HG03558 (cell line): ENCODE data around the gene ACOX2.

Source experiments
- ATAC-seq: cut with Tn5 transposase; IDR thresholded peaks from one replicate; pipeline ENCODE4 v1.9.1; 2021; ENCODE audit warnings: moderate number of reproducible peaks; ENCODE audit not compliant: unreplicated experiment; ENCODE audit errors: extremely low read depth

Gene ACOX2

GRCh38 chr3:58482917-58483636, 53.9 kb downstream of the ACOX2 start:
- ATAC-seq = no peak

- no peak for ATAC-seq
Measured at GRCh38 chr3:58480309-58480708, 56.7 kb downstream of the ACOX2 start.

GRCh38 chr3:58478781-58479180, 58.2 kb downstream of the ACOX2 start:
- ATAC-seq = no peak

GRCh38 chr3:58474967-58475578, 61.9 kb downstream of the ACOX2 start:
- no peak for ATAC-seq

- ATAC-seq = no peak
Measured at GRCh38 chr3:58474348-58474911, 62.6 kb downstream of the ACOX2 start.

GRCh38 chr3:58473275-58473674, 63.7 kb downstream of the ACOX2 start:
- ATAC-seq = no peak

- ATAC-seq = no peak
Measured at GRCh38 chr3:58471025-58471887, 65.7 kb downstream of the ACOX2 start.

GRCh38 chr3:58470363-58471024, 66.5 kb downstream of the ACOX2 start:
- ATAC-seq = no peak

- ATAC-seq = no peak
Measured at GRCh38 chr3:58469096-58469495, 67.9 kb downstream of the ACOX2 start.

GRCh38 chr3:58466899-58467563, 70.0 kb downstream of the ACOX2 start:
- no peak for ATAC-seq

GRCh38 chr3:58464866-58465265, 72.1 kb downstream of the ACOX2 start:
- ATAC-seq = no peak

- no peak for ATAC-seq
Measured at GRCh38 chr3:58463942-58464271, 73.1 kb downstream of the ACOX2 start.

- peak; percentile 64 for ATAC-seq
Measured at GRCh38 chr3:58463181-58463941, 73.6 kb downstream of the ACOX2 start.

GRCh38 chr3:58462829-58463180, 74.2 kb downstream of the ACOX2 start:
- ATAC-seq = no peak

- no peak for ATAC-seq
Measured at GRCh38 chr3:58459160-58459559, 77.8 kb downstream of the ACOX2 start.
